ENCODE measurements around the gene AKT3. TPM values are rescaled to one million over a fixed set of nuclear protein-coding genes. Genes with fewer than 3 reads are reported as not detected.

The AKT3 gene
- total RNA-seq, 2 experiments from 2014 or later, result 80.4 to 88.5 TPM

- DNase-seq (no peak), ATAC-seq (ENCODE audit: poor library complexity) (no peak)
- TF ChIP-seq CTCF (IDR thresholded peaks at IDR 0.05), result no peak
- ChIA-PET POLR2A (no interaction called here), CTCF (no interaction called here)
- Mint-ChIP-seq H3K4me3 (no peak overlapping the region), H3K4me1 (ENCODE audit: low read depth) (no peaks in the 10 kb centered on the region), H3K27ac (no peak overlapping the region), H3K27me3 (no peaks in the 10 kb centered on the region), H3K9me3 (no peaks in the 10 kb centered on the region), H3K36me3 (ENCODE audit: low read depth) (peaks cover 65% of the 10 kb centered on the region)
- H3K4me3 ChIP-seq (ENCODE audit: low read length), result no peak overlapping the region
- H3K4me1 ChIP-seq (ENCODE audit: insufficient read depth, low read length), result no peaks in the 10 kb centered on the region
- H3K27ac ChIP-seq (ENCODE audit: low read depth in 1 of 2, low read length in 2 of 2), result no peak overlapping the region
- peaks cover 20% of the 10 kb centered on the region for H3K36me3 ChIP-seq (ENCODE audit: insufficient read depth, low read length)
- intact Hi-C loops (cut with DNase I, micrococcal nuclease), result no loop called here
- no peaks in the 10 kb centered on the region for H3K9me3 ChIP-seq (ENCODE audit: control insufficient read depth in 1 of 2, insufficient read depth in 1 of 2, low read length in 2 of 2)
- H3K27me3 ChIP-seq (ENCODE audit: control insufficient read depth in 1 of 2, insufficient read depth in 2 of 2, low read length in 2 of 2), result no peaks in the 10 kb centered on the region
These were observed 303.6 kb downstream of the AKT3 start for GRCh38 chr1:243546457-243546856.

GRCh38 chr1:243543501-243543900 is 306.5 kb downstream of the AKT3 start:
- Mint-ChIP-seq H3K27me3 (no peaks in the 10 kb centered on the region), H3K36me3 (ENCODE audit: low read depth) (peaks cover 59% of the 10 kb centered on the region), H3K27ac (no peak overlapping the region), H3K9me3 (no peaks in the 10 kb centered on the region), H3K4me1 (ENCODE audit: low read depth) (no peaks in the 10 kb centered on the region), H3K4me3 (no peak overlapping the region)
- intact Hi-C loops (cut with DNase I, micrococcal nuclease), result no loop called here
- no peaks in the 10 kb centered on the region for H3K9me3 ChIP-seq (ENCODE audit: control insufficient read depth in 1 of 2, insufficient read depth in 1 of 2, low read length in 2 of 2)
- H3K4me1 ChIP-seq (ENCODE audit: insufficient read depth, low read length), result no peaks in the 10 kb centered on the region
- no peak overlapping the region for H3K27ac ChIP-seq (ENCODE audit: low read depth in 1 of 2, low read length in 2 of 2)
- H3K4me3 ChIP-seq (ENCODE audit: low read length), result no peak overlapping the region
- no peak for ATAC-seq (ENCODE audit: poor library complexity)
- POLR2A ChIA-PET, result no interaction called here
- no peak for TF ChIP-seq CTCF (IDR thresholded peaks at IDR 0.05)
- H3K36me3 ChIP-seq (ENCODE audit: insufficient read depth, low read length), result peaks cover 19% of the 10 kb centered on the region
- H3K27me3 ChIP-seq (ENCODE audit: control insufficient read depth in 1 of 2, insufficient read depth in 2 of 2, low read length in 2 of 2), result no peaks in the 10 kb centered on the region
- CTCF ChIA-PET, result no interaction called here
- no peak for DNase-seq

- TF ChIP-seq CTCF (IDR thresholded peaks at IDR 0.05), result no peak
- peaks cover 63% of the 10 kb centered on the region for H3K36me3 Mint-ChIP-seq (ENCODE audit: low read depth)
- Histone ChIP-seq H3K4me1 (ENCODE audit: insufficient read depth, low read length) (no peaks in the 10 kb centered on the region), H3K9me3 (ENCODE audit: control insufficient read depth in 1 of 2, insufficient read depth in 1 of 2, low read length in 2 of 2) (no peaks in the 10 kb centered on the region), H3K27ac (ENCODE audit: low read depth in 1 of 2, low read length in 2 of 2) (no peak overlapping the region), H3K27me3 (ENCODE audit: control insufficient read depth in 1 of 2, insufficient read depth in 2 of 2, low read length in 2 of 2) (no peaks in the 10 kb centered on the region), H3K4me3 (ENCODE audit: low read length) (no peak overlapping the region), H3K36me3 (ENCODE audit: insufficient read depth, low read length) (peaks cover 19% of the 10 kb centered on the region)
- H3K4me1 Mint-ChIP-seq (ENCODE audit: low read depth), result no peaks in the 10 kb centered on the region
- ChIA-PET POLR2A (no interaction called here), CTCF (interaction anchor here (0.9 kb wide), 1 partner anchor 10 kb away, joined by 3 read pairs; no protein-coding TSS in a partner anchor)
- no peaks in the 10 kb centered on the region for H3K9me3 Mint-ChIP-seq
- H3K27ac Mint-ChIP-seq, result no peak overlapping the region
- ATAC-seq (ENCODE audit: poor library complexity) (no peak), DNase-seq (no peak)
- no peak overlapping the region for H3K4me3 Mint-ChIP-seq
- no peaks in the 10 kb centered on the region for H3K27me3 Mint-ChIP-seq
- intact Hi-C loops (cut with DNase I, micrococcal nuclease), result no loop called here
These were observed 307.2 kb downstream of the AKT3 start for GRCh38 chr1:243542739-243543415.
